Activated CD4-positive, CD25-positive, alpha-beta regulatory T cell treated with anti-CD3 and anti-CD28 coated beads, Interleukin-2, amount 50 U/mL, for 24 hours (primary cell): ENCODE data around the gene CCDC106.

ENCODE experiments used
- ATAC-seq, 2 donors: fragments of 150-1000 bp; cut with Tn5 transposase; one replicate each; pipeline ENCODE4 v1.10.0; 2021; ENCODE audit warnings: mild to moderate bottlenecking in 1 of 2, moderate library complexity in 1 of 2

The CCDC106 gene

GRCh38 chr19:55652311-55653128 is 4.5 kb downstream of the CCDC106 start:
- ATAC-seq: no peak

- ATAC-seq: peak; percentile 52 to 56
Measured at GRCh38 chr19:55653651-55654322, 5.8 kb downstream of the CCDC106 start.

GRCh38 chr19:55654323-55654867 is 6.4 kb downstream of the CCDC106 start:
- peak; percentile 62 to 71 for ATAC-seq

GRCh38 chr19:55654868-55655647 is 7.0 kb downstream of the CCDC106 start, which contains the start of gene U2AF2:
U2AF2 (plus strand) TSS chr19:55655035; CDS start chr19:55655105, 70 bp downstream.
- ATAC-seq: peak; percentile 40 to 48

- no peak for ATAC-seq
Measured at GRCh38 chr19:55655648-55656040, 7.6 kb downstream of the CCDC106 start.

- no peak for ATAC-seq
Measured at GRCh38 chr19:55656552-55656951, 8.5 kb downstream of the CCDC106 start.

- ATAC-seq: no peak
Measured at GRCh38 chr19:55656988-55657747, 9.2 kb downstream of the CCDC106 start.

- no peak for ATAC-seq
Measured at GRCh38 chr19:55658846-55659459, 10.9 kb downstream of the CCDC106 start.

GRCh38 chr19:55659822-55660221 is 11.8 kb downstream of the CCDC106 start:
- ATAC-seq: no peak

- ATAC-seq: no peak
Measured at GRCh38 chr19:55660404-55660803, 12.4 kb downstream of the CCDC106 start.

GRCh38 chr19:55660991-55661390 is 13.0 kb downstream of the CCDC106 start:
- no peak for ATAC-seq

- ATAC-seq: no peak
Measured at GRCh38 chr19:55661826-55662225, 13.8 kb downstream of the CCDC106 start.

GRCh38 chr19:55663846-55664536 is 16.0 kb downstream of the CCDC106 start:
- ATAC-seq: no peak

GRCh38 chr19:55666343-55667005 is 18.5 kb downstream of the CCDC106 start:
- no peak for ATAC-seq

- ATAC-seq: no peak
Measured at GRCh38 chr19:55667006-55667381, 19.0 kb downstream of the CCDC106 start.

GRCh38 chr19:55667511-55667910 is 19.5 kb downstream of the CCDC106 start:
- ATAC-seq: no peak

- no peak for ATAC-seq
Measured at GRCh38 chr19:55667958-55668357, 19.9 kb downstream of the CCDC106 start.

- ATAC-seq: no peak
Measured at GRCh38 chr19:55668603-55669348, 20.8 kb downstream of the CCDC106 start.

GRCh38 chr19:55669418-55670279 is 21.6 kb downstream of the CCDC106 start:
- ATAC-seq: no peak
